NK-92 (cell line): Measurements from ENCODE around the gene KBTBD7.
"Not testable (repeated sequence)": the region's sequence is repeated elsewhere in the genome, so short reads cannot be mapped to it uniquely, and the experiment has no call there.

Source experiments
- DNase-seq: peaks from one replicate; lab custom pipeline; 2025; ENCODE audit not compliant: unreplicated experiment; lab: John Stamatoyannopoulos, UW

The KBTBD7 gene

DNA sequence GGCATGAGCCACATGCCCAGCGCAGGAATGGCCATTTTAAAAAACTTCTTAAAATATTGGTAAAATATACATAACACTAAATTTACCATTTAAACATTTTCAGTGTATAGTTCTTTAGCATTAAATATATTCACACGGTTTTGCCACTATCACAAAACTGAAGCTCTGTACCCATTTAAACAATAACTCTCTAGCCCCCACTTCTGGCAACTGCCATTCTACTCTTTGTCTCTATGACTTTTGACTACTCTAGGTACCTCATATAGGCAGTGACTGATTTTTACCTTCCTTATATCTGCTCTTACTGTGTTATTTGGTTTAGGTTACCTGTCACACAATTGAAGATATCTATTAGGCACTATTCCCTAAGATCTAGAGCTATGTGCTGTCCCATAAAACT lies 2.3 kb upstream of the KBTBD7 start:
- no peak for DNase-seq

DNA sequence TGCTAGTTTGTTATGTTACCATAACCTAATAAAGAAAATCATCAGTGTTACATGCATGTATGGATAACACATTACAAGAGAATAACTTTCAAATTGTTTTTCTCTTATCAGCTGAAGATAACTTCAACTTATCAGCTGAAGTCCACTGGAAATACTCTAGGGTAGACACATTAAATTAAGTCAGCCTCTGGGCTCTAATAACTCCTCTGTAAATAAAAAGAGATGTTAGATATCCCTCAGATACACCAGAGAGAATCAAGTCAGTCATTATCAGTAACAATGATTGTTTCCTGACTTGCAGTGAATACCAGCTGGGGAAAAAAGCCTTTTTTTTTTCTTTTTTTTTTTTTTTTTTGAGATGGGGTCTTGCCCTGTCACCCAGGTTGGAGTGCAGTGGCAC lies 1.6 kb upstream of the KBTBD7 start:
- no peak for DNase-seq

DNA sequence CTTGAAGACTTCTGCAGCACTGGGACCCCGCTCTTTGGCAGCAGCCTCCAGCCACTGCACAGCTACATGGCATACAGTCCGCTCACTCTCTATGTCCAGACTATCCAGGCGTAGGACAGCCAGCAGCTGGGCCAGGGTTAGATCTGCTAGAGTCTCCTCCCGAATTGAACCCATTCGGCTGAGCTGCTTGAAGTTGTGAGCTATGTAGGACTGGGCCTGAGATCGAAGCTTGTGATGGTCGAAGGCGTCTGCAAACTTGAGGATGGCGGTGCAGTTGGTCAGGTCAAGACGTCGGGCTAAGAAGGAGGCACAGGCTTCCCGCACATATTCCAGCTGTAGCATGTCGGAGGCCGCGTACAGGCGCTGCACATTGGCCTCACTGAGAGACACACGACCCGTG lies 900 bp downstream of the KBTBD7 start:
- DNase-seq, result no peak

DNA sequence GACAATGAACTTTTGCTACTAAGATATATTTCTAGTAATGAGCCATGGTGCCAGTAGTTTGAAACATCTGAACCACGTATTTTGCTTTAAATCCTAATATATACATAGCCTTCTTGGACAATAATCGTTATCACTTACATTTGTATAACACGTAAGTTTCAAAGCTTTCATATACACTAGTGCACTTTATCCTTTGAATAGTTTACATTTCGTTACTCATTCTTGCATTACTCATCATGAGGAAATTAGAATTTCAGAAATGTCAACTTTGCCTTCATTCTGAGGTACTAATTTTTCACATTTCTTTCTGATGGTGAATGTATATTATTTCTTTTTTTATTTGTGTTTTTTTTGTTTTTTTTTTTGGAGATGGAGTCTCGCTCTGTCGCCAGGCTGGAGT lies 5.8 kb downstream of the KBTBD7 start:
- no peak for DNase-seq

DNA sequence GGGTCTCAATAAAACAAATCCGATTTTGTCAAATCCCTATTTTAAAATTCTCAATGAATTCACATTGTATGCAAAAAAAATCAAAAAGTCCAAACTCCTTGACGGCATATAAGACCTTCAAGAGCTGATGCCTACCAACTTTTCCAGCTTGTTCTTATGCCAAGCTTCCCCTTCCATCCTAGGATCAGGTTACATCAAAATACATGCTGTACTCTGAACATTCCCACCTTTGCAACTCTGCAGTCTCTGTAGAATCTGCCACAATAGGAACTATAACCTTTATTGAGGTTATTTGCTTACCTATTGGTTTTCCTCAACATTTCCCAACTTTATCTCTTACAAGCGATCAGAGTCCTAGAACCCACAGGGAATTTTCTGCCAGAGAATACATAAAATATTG lies 7.9 kb downstream of the KBTBD7 start:
- DNase-seq, result no peak

DNA sequence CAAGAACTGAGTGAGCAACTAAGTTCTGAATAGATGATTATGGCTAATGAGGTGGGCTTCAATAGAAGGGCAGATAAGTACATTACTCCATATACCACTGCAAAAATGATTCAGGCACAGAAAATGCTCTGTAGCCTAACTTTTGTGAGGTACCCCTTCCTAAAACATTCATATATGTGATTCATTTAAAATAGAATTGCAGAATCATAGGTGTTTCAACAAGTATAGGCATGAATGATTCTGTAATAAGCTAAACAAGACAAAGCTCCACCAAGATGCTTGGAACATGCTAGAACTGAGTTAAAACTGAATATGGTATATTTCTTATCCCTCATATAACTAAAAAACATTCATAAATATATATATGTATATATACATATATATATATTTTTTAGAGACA lies 12.1 kb downstream of the KBTBD7 start:
- no peak for DNase-seq

DNA sequence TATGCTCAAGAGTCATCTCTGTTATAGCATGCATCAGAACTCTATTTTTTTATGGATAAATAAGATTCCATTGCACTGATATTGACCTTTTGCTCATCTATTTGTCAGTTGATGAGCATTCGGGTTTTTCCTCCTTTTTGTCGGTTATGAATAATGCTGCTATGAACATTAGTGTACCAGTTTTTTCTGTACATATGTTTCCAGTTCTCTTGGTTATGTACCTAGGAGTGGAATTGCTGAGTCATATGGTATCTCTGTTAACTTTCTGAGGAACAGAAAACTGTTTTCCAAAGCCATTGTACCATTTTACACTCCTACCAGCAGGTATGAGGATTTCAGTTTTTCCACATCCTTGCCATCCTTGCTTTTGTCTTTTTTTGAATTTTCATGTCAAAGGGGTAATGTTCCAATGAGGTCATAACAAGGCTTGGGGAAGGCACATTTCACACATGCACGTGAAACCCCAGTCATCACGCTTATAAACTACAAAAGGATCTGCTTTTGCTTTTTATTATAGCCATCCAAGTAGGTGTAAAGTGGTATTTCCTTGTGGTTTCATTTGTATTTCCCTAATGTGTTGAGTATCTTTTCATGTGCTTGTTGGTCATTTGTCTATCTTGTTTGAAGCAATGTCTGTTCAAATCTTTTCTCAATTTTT lies 14.6 kb downstream of the KBTBD7 start:
- DNase-seq, result no peak

DNA sequence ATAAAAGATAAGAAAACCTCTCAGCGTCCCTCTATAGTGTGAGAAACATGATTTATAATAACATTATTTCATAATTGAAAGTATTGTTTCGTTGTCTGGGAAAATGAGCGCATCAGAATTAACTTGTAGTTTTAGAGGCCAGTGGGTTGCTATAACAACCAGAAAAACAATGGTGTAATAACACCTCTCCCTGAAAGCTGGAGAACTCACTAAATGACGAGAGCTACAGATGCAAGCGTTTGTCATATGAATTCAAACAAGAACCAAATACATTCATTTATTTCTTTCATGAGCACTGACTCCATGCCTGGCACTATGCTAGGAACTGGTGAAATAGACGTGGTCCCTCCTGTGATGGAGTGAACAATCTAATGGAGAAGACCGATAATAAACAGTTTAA lies 16.3 kb downstream of the KBTBD7 start:
- DNase-seq, result no peak

DNA sequence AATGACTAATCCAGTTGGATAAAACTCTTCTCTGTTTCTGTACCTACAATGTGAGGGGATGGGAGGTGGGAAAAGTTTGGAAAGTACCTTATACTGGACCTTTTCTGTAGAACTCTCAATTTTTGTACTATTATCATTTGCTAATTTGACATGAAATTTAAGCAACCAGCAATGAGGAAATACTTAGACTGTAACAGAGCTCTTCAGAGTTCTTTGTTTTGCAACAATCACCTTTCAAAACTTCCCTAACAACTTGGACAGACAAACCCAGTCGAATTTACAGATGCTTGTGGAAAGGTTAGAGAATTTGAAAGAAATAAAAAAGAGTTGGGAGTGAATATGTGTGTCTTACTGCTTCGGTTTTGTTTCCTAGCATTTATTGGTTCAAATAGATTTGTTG lies 16.8 kb downstream of the KBTBD7 start:
- DNase-seq, result no peak

DNA sequence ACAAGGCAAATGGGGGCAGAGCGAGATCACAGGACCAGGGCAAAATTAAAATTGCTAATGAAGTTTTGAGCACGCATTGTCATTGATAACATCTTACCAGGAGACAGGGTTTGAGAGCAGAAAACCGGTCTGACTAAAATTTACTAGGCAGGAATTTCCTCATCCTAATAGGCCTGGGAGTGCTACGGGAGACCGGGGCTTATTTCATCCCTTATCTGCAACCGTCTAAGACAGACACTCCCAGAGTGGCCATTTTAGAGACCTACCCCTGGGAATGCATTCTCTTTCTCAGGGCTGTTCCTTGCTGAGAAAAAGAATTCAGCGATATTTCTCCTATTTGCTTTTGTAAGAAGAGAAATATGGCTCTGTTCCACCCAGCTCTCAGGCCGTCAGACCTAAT lies 18.8 kb downstream of the KBTBD7 start:
- not testable (repeated sequence) for DNase-seq

DNA sequence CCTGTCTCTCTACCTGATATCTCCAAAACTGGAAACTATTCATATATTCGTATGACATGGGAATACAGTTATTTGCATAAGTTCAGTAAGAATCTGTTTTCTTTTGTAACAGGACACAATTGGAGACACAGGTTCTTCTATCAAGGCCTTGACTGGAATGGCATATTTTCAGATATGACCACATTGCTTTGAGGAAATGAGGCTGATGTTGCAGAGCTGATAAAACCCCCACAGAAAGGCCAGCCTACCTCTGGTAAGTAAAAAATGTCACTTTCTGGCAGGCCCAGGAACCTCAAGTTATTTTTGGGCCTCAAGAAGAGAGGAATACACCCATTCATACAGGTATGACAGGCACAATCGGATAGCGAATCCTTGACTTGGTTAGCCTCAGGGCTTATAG lies 32.2 kb downstream of the KBTBD7 start:
- DNase-seq, result no peak

DNA sequence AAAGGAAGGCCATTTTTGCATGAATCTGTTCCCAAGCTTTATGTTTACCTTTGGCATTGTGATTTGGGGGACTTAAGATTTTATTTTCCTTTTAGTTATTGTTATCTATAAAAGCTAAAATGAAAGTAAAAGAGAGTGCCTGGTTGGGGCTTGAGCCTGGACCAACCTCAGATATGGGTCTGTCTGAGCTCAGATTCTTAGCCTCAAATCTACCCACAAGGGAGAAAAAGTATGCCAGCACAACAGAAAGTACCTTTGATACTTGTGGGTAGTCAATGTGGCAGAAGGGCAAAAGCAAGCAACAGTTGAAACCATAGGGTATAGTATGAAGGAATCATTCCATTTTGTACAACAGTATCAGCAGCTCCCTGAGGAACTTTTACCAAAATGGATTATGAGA lies 35.2 kb downstream of the KBTBD7 start:
- DNase-seq, result no peak

DNA sequence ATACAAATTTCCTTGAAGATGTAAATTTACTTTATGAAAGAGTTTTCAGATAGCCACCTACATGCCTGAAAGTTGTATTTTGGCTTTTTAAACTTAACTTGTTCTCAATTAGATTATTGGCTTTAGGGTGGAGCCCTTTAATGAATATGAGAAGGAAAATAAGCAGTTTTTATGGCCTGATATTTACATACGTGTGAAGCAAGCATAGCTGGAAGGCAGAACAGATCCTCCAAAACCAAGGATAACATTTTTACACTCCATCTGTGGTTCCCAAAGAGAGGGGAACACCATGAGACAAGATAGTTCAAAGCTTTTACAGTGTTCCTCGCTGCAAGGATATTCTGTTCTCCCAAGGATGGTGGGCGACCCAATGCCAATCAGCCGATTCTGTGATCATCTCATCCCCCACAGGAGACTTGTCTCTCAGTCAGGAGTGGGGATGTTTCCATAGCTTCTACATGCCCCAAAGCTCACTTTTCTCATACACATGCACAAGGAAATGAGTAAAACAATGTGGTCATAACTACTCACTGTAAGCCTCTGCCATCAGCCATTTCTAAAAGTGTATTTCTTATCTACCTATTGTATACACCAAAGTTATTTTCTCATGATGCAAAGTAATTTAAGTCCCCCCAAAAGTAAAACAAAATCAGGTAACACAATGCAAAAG lies 37.2 kb downstream of the KBTBD7 start:
- no peak for DNase-seq

DNA sequence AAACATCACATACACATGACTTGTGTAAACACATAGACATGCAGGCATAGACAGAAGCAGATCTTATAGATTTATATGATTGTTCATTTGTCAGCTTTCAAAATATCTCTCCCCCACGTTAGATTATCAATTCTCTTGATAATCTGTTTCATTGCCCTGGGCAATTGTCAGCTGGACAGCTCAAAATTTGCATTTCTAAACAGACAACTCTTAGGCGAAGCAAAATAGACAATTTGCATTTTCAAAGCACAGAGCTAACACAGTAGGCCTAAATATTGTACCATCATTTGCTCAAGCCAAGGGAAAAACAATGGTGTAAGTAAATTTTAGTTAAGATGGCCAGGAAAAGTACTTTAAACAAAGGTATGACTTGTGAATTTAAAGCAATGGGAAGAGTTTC lies 37.7 kb downstream of the KBTBD7 start:
- DNase-seq, result no peak

DNA sequence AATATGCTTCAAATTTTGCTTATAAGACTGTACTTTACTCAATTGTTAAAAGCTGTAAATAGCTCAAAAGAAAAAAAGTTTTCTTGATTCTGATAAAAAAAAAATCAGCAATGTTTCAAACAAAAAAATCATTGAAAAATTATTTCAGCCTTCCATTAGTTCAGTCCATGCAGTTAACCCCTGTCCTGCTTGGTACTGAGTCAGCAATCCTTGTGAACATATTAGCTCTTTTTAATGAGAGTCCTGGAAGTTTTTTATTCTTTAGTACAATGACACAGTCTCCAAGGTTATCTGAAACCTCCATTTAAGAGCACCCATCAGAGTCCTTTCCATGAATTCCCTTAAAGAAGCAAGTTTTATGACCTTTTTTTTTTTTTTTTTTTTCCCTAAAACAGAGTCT lies 40.3 kb downstream of the KBTBD7 start:
- no peak for DNase-seq

DNA sequence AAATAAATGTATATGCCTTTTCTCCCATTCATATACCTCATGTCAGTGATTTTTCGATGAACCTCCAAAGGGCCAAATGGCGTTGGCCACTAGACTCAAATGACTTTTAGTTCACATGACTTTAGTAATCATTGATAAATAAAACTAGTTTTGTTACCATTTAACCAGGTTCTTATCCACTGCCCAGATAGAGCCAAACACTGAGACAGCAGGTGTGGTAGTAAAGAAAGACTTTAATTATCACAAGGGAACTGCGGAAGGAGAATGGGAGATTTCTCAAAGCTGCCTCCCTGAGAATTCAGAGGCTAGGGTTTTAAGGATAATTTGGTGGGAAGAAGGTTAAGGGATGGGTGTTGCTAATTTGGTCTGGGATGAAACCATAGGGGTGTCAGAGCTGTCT lies 42.4 kb downstream of the KBTBD7 start:
- DNase-seq, result no peak

DNA sequence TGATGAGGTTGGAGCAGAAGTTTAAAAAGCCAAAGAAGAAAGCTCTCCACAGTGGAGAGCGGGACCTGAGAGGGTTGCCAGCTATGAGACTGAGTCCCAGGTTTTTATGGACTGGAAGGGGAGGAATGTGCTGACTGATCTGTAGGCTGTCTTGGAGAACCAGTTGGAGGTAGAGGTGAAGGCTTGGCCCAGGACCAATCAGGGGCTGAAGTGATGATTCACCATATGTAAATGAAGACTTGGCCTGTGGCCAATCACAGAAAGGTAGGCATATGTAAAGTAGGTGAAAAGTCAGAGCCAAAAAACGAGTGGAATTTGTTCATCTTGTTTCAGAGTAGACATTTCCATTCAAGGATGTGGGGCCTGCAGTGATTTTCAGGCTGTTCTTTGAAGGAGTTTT lies 44.3 kb downstream of the KBTBD7 start:
- DNase-seq, result no peak

DNA sequence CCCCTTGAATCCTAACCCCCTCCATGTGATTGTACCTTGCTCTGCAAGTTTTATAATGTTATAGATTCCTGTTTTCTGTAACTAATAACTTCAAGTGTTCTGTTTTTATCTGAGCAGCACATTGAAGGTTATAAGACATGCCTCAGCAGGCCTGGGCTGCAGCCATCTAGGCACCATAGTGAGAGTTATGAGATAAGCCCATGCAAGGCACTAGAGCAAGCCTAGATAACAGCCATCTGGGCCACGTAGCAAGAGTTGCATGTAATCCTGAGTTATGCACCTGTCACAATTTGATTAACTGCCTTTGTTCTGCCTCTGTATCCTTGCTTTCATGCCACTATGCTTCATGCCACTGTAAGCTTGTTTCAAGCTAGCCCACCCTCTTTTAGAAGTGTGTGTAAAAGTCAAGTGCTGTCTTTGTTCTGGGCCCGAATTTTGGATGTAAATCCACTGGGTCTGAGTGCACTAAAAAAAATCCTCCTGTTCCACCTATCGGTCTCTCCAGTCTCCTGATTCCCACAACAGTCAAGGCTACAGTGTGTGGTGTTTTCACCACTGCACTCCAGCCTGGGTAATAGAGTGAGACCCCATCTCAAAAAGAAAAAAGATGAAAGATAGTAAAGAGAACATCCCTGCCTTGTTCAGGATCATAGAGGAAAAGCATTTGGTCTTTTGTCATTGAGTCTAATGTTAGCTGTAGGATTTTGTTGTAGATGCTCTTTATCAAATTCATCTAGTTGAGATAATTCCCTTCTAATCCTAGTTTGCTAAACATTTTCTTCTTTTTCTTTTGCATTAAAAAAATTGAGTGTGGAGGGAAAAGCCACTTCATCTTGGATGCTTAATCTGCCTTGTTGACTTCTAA lies 45.7 kb downstream of the KBTBD7 start:
- no peak for DNase-seq

DNA sequence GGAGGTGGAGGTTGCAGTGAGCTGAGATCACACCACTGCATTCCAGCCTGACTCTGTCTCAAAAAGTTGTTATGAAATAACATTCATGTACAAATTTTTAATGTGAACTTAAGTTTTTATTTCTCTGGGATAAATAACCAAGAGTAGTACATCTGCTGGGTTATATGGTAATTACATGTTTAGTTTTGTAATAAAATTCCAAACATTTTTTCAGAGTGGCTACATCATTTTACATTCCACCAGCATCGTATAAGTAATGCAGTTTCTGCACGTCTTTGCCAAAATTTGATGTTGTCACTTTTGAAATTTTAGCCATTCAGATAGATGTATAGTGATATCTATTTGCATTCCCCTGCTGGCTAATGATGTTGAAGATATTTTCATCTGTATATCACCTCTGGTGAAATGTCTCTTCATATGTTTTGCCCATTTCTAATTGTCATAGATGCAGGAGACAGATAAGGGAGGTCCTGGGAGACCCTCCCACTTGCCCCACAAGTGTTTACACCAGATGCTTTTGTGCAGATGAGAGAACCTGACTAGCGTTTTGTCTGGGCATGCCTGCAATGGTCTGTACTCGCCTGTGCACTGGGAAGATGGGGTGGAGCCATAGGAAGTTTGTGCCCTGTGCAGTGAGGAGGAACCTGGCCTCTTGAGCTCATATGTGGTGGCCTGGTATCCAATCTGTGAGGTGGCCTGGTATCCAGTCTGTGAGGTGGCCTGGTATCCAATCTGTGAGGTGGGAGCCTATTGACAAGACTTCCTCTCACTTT lies 49.0 kb downstream of the KBTBD7 start:
- no peak for DNase-seq

DNA sequence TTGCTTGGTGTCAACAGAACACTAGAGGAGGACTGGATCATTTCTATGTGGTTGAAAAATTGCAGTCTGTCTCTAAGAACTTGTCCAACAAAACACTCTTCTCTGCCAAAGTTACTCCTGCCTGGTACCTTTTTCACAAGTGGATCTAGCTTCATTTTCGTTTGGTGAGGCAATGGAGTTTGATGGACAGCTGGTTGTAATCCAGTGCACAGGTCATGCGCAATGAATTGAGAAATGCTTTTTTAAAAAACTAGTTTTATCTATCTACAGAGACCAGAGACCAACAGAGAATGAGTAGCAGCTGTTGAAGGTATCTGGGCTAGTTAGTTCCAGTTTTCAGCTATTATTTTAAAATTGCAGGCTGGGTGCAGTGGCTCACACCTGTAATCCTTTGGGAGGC lies 49.8 kb downstream of the KBTBD7 start:
- no peak for DNase-seq
